ENCODE measurements around the gene HEPACAM2. TPM values are rescaled to one million over a fixed set of nuclear protein-coding genes. Genes with fewer than 3 reads are reported as not detected.

The HEPACAM2 gene
- total RNA-seq, 1 experiment from 2014 or later = not detected

- TF ChIP-seq ATF2 (CRISPR knock-in tag; IDR thresholded peaks at IDR 0.05; ENCODE audit: borderline replicate concordance, low read depth) (no peak), SP1 (CRISPR knock-in tag; conservative IDR thresholded peaks at IDR 0.05) (no peak), CREB1 (CRISPR knock-in tag; IDR thresholded peaks at IDR 0.05) (no peak), NR3C1 (CRISPR knock-in tag; conservative IDR thresholded peaks at IDR 0.05; ENCODE audit: low read depth) (no peak)
Observed at GRCh38 chr7:93142127-93142526, 84.1 kb downstream of the HEPACAM2 start (continued).

- TF ChIP-seq FOXP4 (CRISPR knock-in tag; IDR thresholded peaks at IDR 0.05) = no peak
- no peak for TF ChIP-seq CREB1 (CRISPR knock-in tag; IDR thresholded peaks at IDR 0.05)
- TF ChIP-seq ATF6 (CRISPR knock-in tag; IDR thresholded peaks at IDR 0.05) = no peak
- no peak for TF ChIP-seq E2F5 (CRISPR knock-in tag; IDR thresholded peaks at IDR 0.05)
- no peak for TF ChIP-seq GABPB1 (CRISPR knock-in tag; IDR thresholded peaks at IDR 0.05)
- no peak for TF ChIP-seq HMGXB4 (CRISPR knock-in tag; IDR thresholded peaks at IDR 0.05)
- TF ChIP-seq NR2C2 (CRISPR knock-in tag; IDR thresholded peaks at IDR 0.05) = no peak
- TF ChIP-seq ZNF121 (CRISPR knock-in tag; IDR thresholded peaks at IDR 0.05) = no peak
- TF ChIP-seq AR (CRISPR knock-in tag; IDR thresholded peaks at IDR 0.05) = no peak
- no peak for TF ChIP-seq EMX1 (CRISPR knock-in tag; IDR thresholded peaks at IDR 0.05)
- TF ChIP-seq ZSCAN18 (CRISPR knock-in tag; IDR thresholded peaks at IDR 0.05) = no peak
- no peak for TF ChIP-seq NR1H2 (CRISPR knock-in tag; IDR thresholded peaks at IDR 0.05)
- TF ChIP-seq ATF1 (CRISPR knock-in tag; IDR thresholded peaks at IDR 0.05) = no peak
- TF ChIP-seq ZNF423 (CRISPR knock-in tag; IDR thresholded peaks at IDR 0.05) = no peak
- no peak for TF ChIP-seq USF1 (CRISPR knock-in tag; IDR thresholded peaks at IDR 0.05)
- no peak for TF ChIP-seq RELA (CRISPR knock-in tag; IDR thresholded peaks at IDR 0.05; ENCODE audit: borderline replicate concordance)
- ATAC-seq (no peak), DNase-seq (ENCODE audit: low spot score) (no peak)
- H3K27ac Mint-ChIP-seq = no peak overlapping the region
- no peaks in the 10 kb centered on the region for H3K36me3 Mint-ChIP-seq
- no peaks in the 10 kb centered on the region for H3K9me3 Mint-ChIP-seq
- peaks cover 2% of the 10 kb centered on the region; the same call in 1 of the 2 replicates for H3K27me3 Mint-ChIP-seq (ENCODE audit: low read depth)
- no peaks in the 10 kb centered on the region for H3K4me1 Mint-ChIP-seq
- no peak overlapping the region for H3K4me3 Mint-ChIP-seq
- POLR2A ChIA-PET = no interaction called here
- CTCF ChIA-PET = no interaction called here
Observed at GRCh38 chr7:93140582-93141191, 85.6 kb downstream of the HEPACAM2 start.

Measured in WTC11 (cell line).